IMR-90 (cell line): ENCODE results near the gene EDC4. TPM values are rescaled to one million over a fixed set of nuclear protein-coding genes. Genes with fewer than 3 reads are reported as not detected.

ENCODE experiments used
- ATAC-seq: fragments of 200-7000 bp; cut with Tn5 transposase; 2 replicates; pipeline ENCODE4 v1.9.1; 2020; ENCODE audit warnings: low read depth, mild to moderate bottlenecking, moderate library complexity
- BruUV-seq: library from RNA; stranded (reverse); fragments of 400-500 nt; replicated peaks from 2 replicates; lab custom pipeline; 2021; lab: Mats Ljungman, UMichigan
- CTCF ChIA-PET: fragments of 300-600 bp; formaldehyde crosslinking; extraction: SDS; loops from one replicate; lab custom pipeline; 2021; ENCODE audit warnings: antibody characterized with exemption; lab: Yijun Ruan, JAX
- POLR2A ChIA-PET: fragments of 300-600 bp; sonication (Branson Sonifier 250); formaldehyde crosslinking; loops from one replicate; lab custom pipeline; 2022; ENCODE audit warnings: antibody characterized with exemption; ENCODE audit not compliant: unreplicated experiment; lab: Charles Lee
- DNase-seq: peaks from one replicate; pipeline ENCODE4 v3.0.0; 2013
- H2AFZ ChIP-seq: replicated peaks from 2 replicates; pipeline ENCODE3; 2013; ENCODE audit warnings: low read length, mild to moderate bottlenecking; ENCODE audit not compliant: poor library complexity
- H2AK5ac ChIP-seq: 2 replicates; pipeline ENCODE4 v1.6.1; 2013; ENCODE audit warnings: low read depth, low read length, inconsistent platforms
- H2AK9ac ChIP-seq: replicated peaks from 2 replicates; pipeline ENCODE3; 2013; ENCODE audit warnings: mild to moderate bottlenecking, low read depth, low read length, moderate library complexity; ENCODE audit not compliant: poor library complexity
- H2BK120ac ChIP-seq: 2 replicates; pipeline ENCODE4 v1.6.1; 2013; ENCODE audit warnings: low read depth, low read length, inconsistent platforms
- H2BK15ac ChIP-seq: 3 replicates; pipeline ENCODE4 v1.6.1; 2013; ENCODE audit warnings: low read depth, low read length, inconsistent platforms
- H2BK20ac ChIP-seq: 2 replicates; pipeline ENCODE4 v1.6.1; 2013; ENCODE audit warnings: low read depth, mild to moderate bottlenecking, inconsistent platforms, low read length, moderate library complexity
- H2BK5ac ChIP-seq: 2 replicates; pipeline ENCODE4 v1.6.1; 2013; ENCODE audit warnings: mild to moderate bottlenecking, low read depth, low read length, inconsistent platforms; ENCODE audit not compliant: poor library complexity, severe bottlenecking
- H3K14ac ChIP-seq: replicated peaks from 2 replicates; pipeline ENCODE4 v1.6.1; 2013; ENCODE audit warnings: low read depth, low read length, inconsistent platforms
- H3K18ac ChIP-seq: 2 replicates; pipeline ENCODE4 v1.6.1; 2013; ENCODE audit warnings: low read depth, low read length, control low read depth
- H3K23ac ChIP-seq: 2 replicates; pipeline ENCODE4 v1.6.1; 2013; ENCODE audit warnings: low read depth, low read length, inconsistent platforms
- H3K27ac ChIP-seq: 2 replicates; pipeline ENCODE4 v1.5.1; 2013; ENCODE audit warnings: mild to moderate bottlenecking, control low read depth, low read length; ENCODE audit not compliant: insufficient read depth
- H3K27me3 ChIP-seq: 2 replicates; pipeline ENCODE4 v1.6.1; 2013; ENCODE audit warnings: low read length; ENCODE audit not compliant: control insufficient read depth, insufficient read depth
- H3K36me3 ChIP-seq: 2 replicates; pipeline ENCODE4 v1.6.1; 2013; ENCODE audit warnings: low read length, mixed read lengths; ENCODE audit not compliant: control insufficient read depth, insufficient read depth
- H3K4ac ChIP-seq: 2 replicates; pipeline ENCODE4 v1.6.1; 2013; ENCODE audit warnings: low read depth, low read length, inconsistent platforms
- H3K4me1 ChIP-seq: 2 replicates; pipeline ENCODE4 v1.6.1; 2013; ENCODE audit warnings: low read length, mixed read lengths; ENCODE audit not compliant: control insufficient read depth, insufficient read depth
- H3K4me2 ChIP-seq: 2 replicates; pipeline ENCODE4 v1.6.1; 2013; ENCODE audit warnings: low read depth, mild to moderate bottlenecking, control low read depth, low read length, moderate library complexity
- H3K4me3 ChIP-seq: 2 replicates; pipeline ENCODE4 v1.5.1; 2013; ENCODE audit warnings: low read depth, mild to moderate bottlenecking, control low read depth, low read length, moderate library complexity; ENCODE audit not compliant: insufficient read depth
- H3K56ac ChIP-seq: 2 replicates; pipeline ENCODE4 v1.6.1; 2013; ENCODE audit warnings: low read length, inconsistent platforms; ENCODE audit not compliant: insufficient read depth; ENCODE audit errors: extremely low read depth
- H3K79me1 ChIP-seq, 2 experiments: 2 replicates each; pipeline ENCODE4 v1.6.1; 2013; ENCODE audit warnings: low read length in 2 of 2, inconsistent platforms in 1 of 2, low read depth in 1 of 2
- H3K9ac ChIP-seq: 2 replicates; pipeline ENCODE4 v1.6.1; 2013; ENCODE audit warnings: low read depth, low read length, control low read depth
- H3K9me1 ChIP-seq: 2 replicates; pipeline ENCODE4 v1.6.1; 2013; ENCODE audit warnings: low read length, inconsistent platforms; ENCODE audit not compliant: insufficient read depth
- H3K9me3 ChIP-seq: 2 replicates; pipeline ENCODE4 v1.6.1; 2013; ENCODE audit warnings: low read length; ENCODE audit not compliant: control insufficient read depth, insufficient read depth
- H4K20me1 ChIP-seq: 2 replicates; pipeline ENCODE4 v1.6.1; 2013; ENCODE audit warnings: low read length, inconsistent platforms; ENCODE audit not compliant: insufficient read depth
- H4K5ac ChIP-seq: 2 replicates; pipeline ENCODE4 v1.6.1; 2013; ENCODE audit warnings: mild to moderate bottlenecking, low read depth, low read length, control low read depth
- H4K8ac ChIP-seq, 2 experiments: 2 replicates each; pipeline ENCODE4 v1.6.1; 2013; ENCODE audit warnings: low read depth in 2 of 2, low read length in 2 of 2, control low read depth in 1 of 2, inconsistent platforms in 1 of 2
- H4K91ac ChIP-seq: 2 replicates; pipeline ENCODE4 v1.6.1; 2013; ENCODE audit warnings: low read depth, low read length, inconsistent platforms; ENCODE audit not compliant: insufficient read depth
- CHD1 ChIP-seq: IDR thresholded peaks from 2 replicates; pipeline ENCODE4 v1.6.1; 2012; ENCODE audit warnings: low read depth, low read length, improper control_type of control experiment
- WGBS, 2 experiments: methylation state at CpG; one replicate each; pipeline versions ENCODE4 v1.1.5 to v1.1.7; 2013; ENCODE audit warnings: missing lambda C conversion rate in 2 of 2; ENCODE audit not compliant: insufficient read length in 1 of 2; ENCODE audit errors: extremely low coverage in 2 of 2; 5-methylcytosine and 5-hydroxymethylcytosine counted together
- dilution Hi-C: fragments of 300-500 bp; cut with HindIII; formaldehyde crosslinking; loops from one replicate; pipeline ENCODE4 v1.14.3; 2018; ENCODE audit warnings: low sequenced_read_pairs; ENCODE audit not compliant: unreplicated experiment
- in situ Hi-C: fragments of 300-500 bp; cut with MboI; formaldehyde crosslinking; loops from 3 replicates; pipeline ENCODE4 v1.14.3; 2019; ENCODE audit warnings: low sequenced_read_pairs, inconsistent platforms, mixed read lengths
- intact Hi-C: fragments of 100-400 bp; cut with micrococcal nuclease; formaldehyde crosslinking; loops from 2 replicates; pipeline ENCODE4 v1.10.0; 2022
- polyA plus RNA-seq, 3 experiments: library from polyadenylated mRNA; depleted of rRNA; stranded (reverse); fragments of >200 nt; gene quantifications; 2 replicates each; pipeline ENCODE4 v1.2.3, GENCODE V29; 2012; ENCODE audit warnings: low replicate concordance in 1 of 3
- total RNA-seq: library from RNA; depleted of rRNA; stranded (reverse); fragments of >200 nt; gene quantifications from 2 replicates; pipeline ENCODE4 v1.2.3, GENCODE V29; 2012
- TF ChIP-seq, protein P1 (sequence below): conservative IDR thresholded peaks from 2 replicates; pipeline ENCODE4 v1.5.1; 2012; ENCODE audit warnings: mild to moderate bottlenecking, low read depth, low read length, improper control_type of control experiment

The EDC4 gene
- total and polyA plus RNA-seq, 2 of the 4 experiments (the other 2 are of a cell fraction) = 33.2 to 64.0 TPM

DNA sequence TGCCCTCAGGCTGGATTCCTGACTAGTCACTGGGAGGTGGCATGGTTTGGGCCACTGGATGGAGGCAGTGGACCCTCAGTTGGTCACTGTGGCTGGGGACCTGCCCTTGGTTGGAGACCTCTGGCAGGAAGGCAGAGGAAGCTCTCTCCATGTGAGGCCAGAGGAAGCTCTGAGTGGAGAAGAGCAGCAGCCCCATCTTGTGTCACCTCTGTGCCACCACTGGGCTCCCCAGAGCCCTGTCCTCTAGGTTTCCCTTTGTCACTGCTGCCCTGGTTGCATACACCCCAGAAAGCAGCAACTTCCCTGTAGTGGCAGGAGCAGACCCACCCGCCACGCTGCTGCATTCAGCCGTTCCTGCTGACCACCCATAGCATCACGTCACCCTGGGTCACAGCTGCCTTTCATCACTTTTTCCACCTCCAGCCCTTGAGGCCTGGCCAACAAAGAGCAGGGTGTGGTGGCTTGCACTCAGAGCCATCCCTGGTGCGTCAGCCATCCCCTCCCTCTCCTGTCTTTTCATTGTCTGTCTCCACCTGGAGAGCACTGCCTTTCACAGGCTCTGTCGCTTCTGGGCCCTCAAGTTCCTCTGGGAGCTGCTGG, 46.9 kb downstream of the EDC4 start:
- H4K91ac ChIP-seq = no peak overlapping the region
- no peak overlapping the region for H4K8ac ChIP-seq
- ChIA-PET POLR2A (interaction anchor here (0.6 kb wide), 1 partner anchor 360 kb away, joined by 3 read pairs; no protein-coding TSS in a partner anchor), CTCF (no interaction called here)
- H2AK9ac ChIP-seq = no peak overlapping the region
- peaks cover 21% of the 10 kb centered on the region for H3K36me3 ChIP-seq
- TF ChIP-seq, protein P1, sequence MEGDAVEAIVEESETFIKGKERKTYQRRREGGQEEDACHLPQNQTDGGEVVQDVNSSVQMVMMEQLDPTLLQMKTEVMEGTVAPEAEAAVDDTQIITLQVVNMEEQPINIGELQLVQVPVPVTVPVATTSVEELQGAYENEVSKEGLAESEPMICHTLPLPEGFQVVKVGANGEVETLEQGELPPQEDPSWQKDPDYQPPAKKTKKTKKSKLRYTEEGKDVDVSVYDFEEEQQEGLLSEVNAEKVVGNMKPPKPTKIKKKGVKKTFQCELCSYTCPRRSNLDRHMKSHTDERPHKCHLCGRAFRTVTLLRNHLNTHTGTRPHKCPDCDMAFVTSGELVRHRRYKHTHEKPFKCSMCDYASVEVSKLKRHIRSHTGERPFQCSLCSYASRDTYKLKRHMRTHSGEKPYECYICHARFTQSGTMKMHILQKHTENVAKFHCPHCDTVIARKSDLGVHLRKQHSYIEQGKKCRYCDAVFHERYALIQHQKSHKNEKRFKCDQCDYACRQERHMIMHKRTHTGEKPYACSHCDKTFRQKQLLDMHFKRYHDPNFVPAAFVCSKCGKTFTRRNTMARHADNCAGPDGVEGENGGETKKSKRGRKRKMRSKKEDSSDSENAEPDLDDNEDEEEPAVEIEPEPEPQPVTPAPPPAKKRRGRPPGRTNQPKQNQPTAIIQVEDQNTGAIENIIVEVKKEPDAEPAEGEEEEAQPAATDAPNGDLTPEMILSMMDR = 0 out of 2 replicates have a peak, but pooled peaks have one; percentile 11
- TF ChIP-seq CHD1 = no peak
- H2BK5ac ChIP-seq = no peak overlapping the region
- no TSS peak for BruUV-seq
- no peak overlapping the region for H2AK5ac ChIP-seq
- intact Hi-C loops = no loop called here
- H2BK20ac ChIP-seq = no peak overlapping the region
- no peak overlapping the region for H3K9ac ChIP-seq
- no peaks in the 10 kb centered on the region for H3K27me3 ChIP-seq
- H3K4me2 ChIP-seq = no peak overlapping the region
- H3K4me1 ChIP-seq = peaks cover 23% of the 10 kb centered on the region
- no peak overlapping the region for H3K14ac ChIP-seq
- peaks cover 14 to 87% of the 10 kb centered on the region in 2 experiments for H3K79me1 ChIP-seq
- DNase-seq = no peak
- H3K9me1 ChIP-seq = peaks cover 34% of the 10 kb centered on the region
- WGBS, 2 experiments = 93% methylated on average over 3 of the region's 6 CpGs; no CpG with 5 or more reads in 1 of the 2 experiments
- no peak overlapping the region for H2BK15ac ChIP-seq
- no peak overlapping the region for H3K4ac ChIP-seq
- ATAC-seq = no peak
- H3K27ac ChIP-seq = no peak overlapping the region
- dilution Hi-C loops = no loop called here
- in situ Hi-C loops = no loop called here
- no peak overlapping the region for H3K56ac ChIP-seq
- H4K20me1 ChIP-seq = peaks cover 75% of the 10 kb centered on the region
- H3K9me3 ChIP-seq = no peaks in the 10 kb centered on the region
- no peak overlapping the region for H3K18ac ChIP-seq
- H3K4me3 ChIP-seq = no peak overlapping the region
- H2AFZ ChIP-seq = no peak overlapping the region
- no peak overlapping the region for H3K23ac ChIP-seq
- no peak overlapping the region for H4K5ac ChIP-seq
- H2BK120ac ChIP-seq = no peak overlapping the region
